ENCODE measurements around the gene TENM4. TPM values are rescaled to one million over a fixed set of nuclear protein-coding genes. Genes with fewer than 3 reads are reported as not detected.
"Not testable (repeated sequence)": the region's sequence is repeated elsewhere in the genome, so short reads cannot be mapped to it uniquely, and the experiment has no call there.

Gene TENM4
- total and polyA plus RNA-seq, 11 donors: 0.08 to 6.4 (median 1.0) TPM

GRCh38 chr11:78638704-78639380 lies 802.0 kb downstream of the TENM4 start:
- DNase-seq (no peak), ATAC-seq (no peak)
- Histone ChIP-seq H3K4me3 (no peak overlapping the region), H3K27ac (no peak overlapping the region), H3K27me3 (peaks cover 0 to 3% (median 0%) of the 10 kb centered on the region in 9 donors), H3K36me3 (no peaks in the 10 kb centered on the region), H3K9me3 (peaks cover 0 to 13% (median 0%) of the 10 kb centered on the region in 12 donors), H3K4me1 (no peaks in the 10 kb centered on the region)
- WGBS, 4 donors: 71 to 93% (median 92%) methylated on average over 1 to 26 of the region's 26 CpGs
- intact Hi-C loops (cut with DNase I): no loop called here
- no peak for TF ChIP-seq POLR2A (IDR thresholded peaks at IDR 0.05)
- no peak for TF ChIP-seq CTCF (IDR thresholded peaks at IDR 0.05)

GRCh38 chr11:78637527-78637926 lies 803.3 kb downstream of the TENM4 start:
- H3K27me3 ChIP-seq: peaks cover 0 to 13% (median 0%) of the 10 kb centered on the region in 9 donors
- ATAC-seq; H3K4me3 ChIP-seq; H3K4me1 ChIP-seq; H3K27ac ChIP-seq; DNase-seq; intact Hi-C loops (cut with DNase I); H3K36me3 ChIP-seq: not testable (repeated sequence)
- peaks cover 0 to 13% (median 0%) of the 10 kb centered on the region in 12 donors for H3K9me3 ChIP-seq
- WGBS, 4 donors: 89 to 94% (median 91%) methylated on average over 5 of the region's 5 CpGs

- Histone ChIP-seq H3K36me3 (no peaks in the 10 kb centered on the region), H3K9me3 (peaks cover 0 to 14% (median 0%) of the 10 kb centered on the region in 12 donors), H3K27me3 (peaks cover 0 to 17% (median 0%) of the 10 kb centered on the region in 9 donors), H3K27ac (no peak overlapping the region), H3K4me1 (no peaks in the 10 kb centered on the region), H3K4me3 (no peak overlapping the region)
- no peak for ATAC-seq
- WGBS, 4 donors: 95 to 97% (median 96%) methylated on average over 1 of the region's 1 CpG
- DNase-seq: no peak
- intact Hi-C loops (cut with DNase I): no loop called here
- TF ChIP-seq CTCF (IDR thresholded peaks at IDR 0.05): no peak
- no peak for TF ChIP-seq POLR2A (IDR thresholded peaks at IDR 0.05)
Observed at GRCh38 chr11:78635814-78636506, 804.9 kb downstream of the TENM4 start.

- H3K27ac ChIP-seq: no peak overlapping the region
- peaks cover 0 to 17% (median 0%) of the 10 kb centered on the region in 9 donors for H3K27me3 ChIP-seq
- peaks cover 0 to 37% (median 13%) of the 10 kb centered on the region in 12 donors for H3K9me3 ChIP-seq
- ATAC-seq (no peak), DNase-seq (no peak)
- no peak overlapping the region for H3K4me3 ChIP-seq
- WGBS, 4 donors: 78 to 87% (median 83%) methylated on average over 3 to 7 of the region's 7 CpGs
- TF ChIP-seq POLR2A (IDR thresholded peaks at IDR 0.05) (no peak), CTCF (IDR thresholded peaks at IDR 0.05) (no peak)
- intact Hi-C loops (cut with DNase I): no loop called here
- no peaks in the 10 kb centered on the region for H3K36me3 ChIP-seq
- no peaks in the 10 kb centered on the region for H3K4me1 ChIP-seq
Observed at GRCh38 chr11:78633516-78634310, 807.1 kb downstream of the TENM4 start.

Measured in heart left ventricle (tissue), 16 donors.